NCI-H2081 treated with DMSO at 0.1 percent for 48 hours (cell line): Measurements from ENCODE around the gene ADAMTS18.
"Not testable (repeated sequence)": the region's sequence is repeated elsewhere in the genome, so short reads cannot be mapped to it uniquely, and the experiment has no call there.

Source experiments
- DNase-seq: peaks from one replicate; lab custom pipeline; 2025; lab: John Stamatoyannopoulos, UW

Gene ADAMTS18

DNA sequence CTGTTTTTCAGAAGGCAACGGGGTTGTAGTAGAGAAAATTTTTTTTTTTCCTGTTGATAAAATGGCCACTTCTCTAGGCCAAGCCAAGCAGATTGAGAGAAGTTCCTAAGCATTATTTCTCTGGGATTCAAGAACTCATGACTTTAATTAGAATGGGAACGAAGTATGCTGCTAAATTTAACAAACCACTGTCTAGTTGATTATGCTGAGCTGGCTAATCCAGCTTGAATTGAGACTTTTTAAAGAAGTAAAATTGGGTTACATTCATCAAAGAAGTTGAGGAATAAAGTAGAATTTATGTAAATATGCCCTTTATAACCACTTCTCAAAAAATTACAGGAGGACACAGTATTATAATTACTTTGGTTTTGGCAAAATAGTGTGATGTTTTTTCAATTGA, 152.5 kb downstream of the ADAMTS18 start:
- no peak for DNase-seq

DNA sequence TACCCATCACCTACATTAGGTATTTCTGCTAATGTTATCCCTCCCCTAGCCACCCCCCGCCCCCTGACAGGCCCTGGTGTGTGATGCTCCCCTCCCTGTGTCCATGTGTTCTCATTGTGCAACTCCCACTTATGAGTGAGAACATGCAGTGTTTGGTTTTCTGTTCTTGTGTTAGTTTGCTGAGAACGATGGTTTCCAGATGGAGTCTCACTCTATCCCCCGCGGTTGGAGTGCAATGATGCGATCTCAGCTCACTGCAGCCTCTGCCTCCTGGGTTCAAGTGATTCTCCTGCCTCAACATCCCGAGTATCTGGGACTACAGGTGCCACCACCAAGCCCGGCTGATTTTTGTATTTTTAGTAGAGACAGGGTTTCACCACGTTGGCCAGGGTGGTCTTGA, 155.5 kb downstream of the ADAMTS18 start:
- not testable (repeated sequence) for DNase-seq

DNA sequence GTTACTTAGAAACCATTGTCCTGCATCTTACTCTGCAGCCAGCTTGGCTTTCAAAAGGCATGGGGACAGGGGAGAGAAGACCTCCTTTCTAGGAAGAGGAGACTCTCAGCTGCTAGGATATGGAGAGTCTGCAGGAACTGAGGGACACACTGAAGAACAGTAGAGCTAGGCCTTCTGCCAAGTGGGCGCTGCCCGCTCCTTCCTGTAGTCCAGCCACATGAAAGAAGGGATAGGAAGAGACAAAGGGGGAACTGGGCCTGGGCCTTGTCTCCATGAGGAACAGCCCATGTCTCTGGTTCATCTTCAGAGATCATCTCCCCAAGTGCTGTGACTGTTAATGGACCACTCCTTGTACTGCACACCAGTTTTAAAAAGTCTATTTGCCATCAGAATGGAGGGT, 157.3 kb downstream of the ADAMTS18 start:
- DNase-seq, result no peak

DNA sequence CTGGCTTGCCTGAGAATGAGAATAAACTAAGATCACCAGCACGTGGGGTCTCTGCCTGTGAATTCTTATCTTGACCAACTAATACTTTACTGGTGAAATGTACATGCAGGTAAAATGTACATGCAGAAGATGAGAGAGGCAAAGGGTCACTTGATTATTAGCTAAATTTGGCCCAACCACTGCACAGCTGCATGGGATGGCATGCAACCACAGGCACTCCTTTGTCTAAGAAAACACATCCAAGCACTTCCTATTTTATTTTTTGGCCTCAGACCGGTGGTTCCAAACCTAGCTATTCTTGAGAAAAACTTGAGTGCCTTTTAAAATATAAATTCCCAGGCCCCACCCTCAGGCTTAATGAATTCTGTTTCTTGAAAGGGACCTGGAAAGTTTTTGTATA, 157.7 kb downstream of the ADAMTS18 start:
- DNase-seq, result no peak

DNA sequence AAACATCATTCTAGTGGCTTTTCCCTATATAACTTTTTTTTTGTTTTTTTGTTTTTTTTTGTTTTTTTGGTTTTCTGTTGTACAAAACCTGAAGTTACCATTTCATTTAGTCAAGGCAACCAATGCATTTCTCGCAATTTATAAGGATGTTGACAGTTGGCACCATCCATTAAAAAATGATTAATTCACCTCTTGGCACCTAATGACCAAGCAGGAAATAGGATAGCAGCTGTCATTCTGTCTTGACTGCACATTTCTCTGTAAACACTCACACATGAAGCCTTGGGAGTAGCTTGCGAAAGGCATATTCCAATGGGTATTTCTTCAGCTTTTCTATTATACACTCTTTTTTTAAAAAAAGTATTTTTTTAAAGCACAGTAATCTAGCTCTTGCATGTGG, 158.2 kb downstream of the ADAMTS18 start:
- no peak for DNase-seq

DNA sequence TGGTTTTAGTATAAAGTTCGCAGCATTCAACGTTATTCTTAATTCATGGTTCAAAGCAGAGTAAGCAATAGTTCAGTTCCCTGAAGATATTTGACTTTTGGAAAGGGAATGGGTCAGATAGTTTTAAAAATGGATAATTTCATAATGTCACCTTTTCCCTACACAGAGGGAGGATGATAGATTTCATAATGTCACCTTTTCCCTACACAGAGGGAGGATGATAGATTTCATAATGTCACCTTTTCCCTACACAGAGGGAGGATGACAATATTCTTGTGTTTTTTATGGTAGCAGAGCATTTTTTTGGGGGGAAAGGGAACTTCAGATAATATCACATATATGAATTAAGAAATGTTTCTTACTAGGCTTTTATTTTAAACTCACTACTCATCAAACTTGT, 159.5 kb downstream of the ADAMTS18 start:
- DNase-seq, result not testable (repeated sequence)

DNA sequence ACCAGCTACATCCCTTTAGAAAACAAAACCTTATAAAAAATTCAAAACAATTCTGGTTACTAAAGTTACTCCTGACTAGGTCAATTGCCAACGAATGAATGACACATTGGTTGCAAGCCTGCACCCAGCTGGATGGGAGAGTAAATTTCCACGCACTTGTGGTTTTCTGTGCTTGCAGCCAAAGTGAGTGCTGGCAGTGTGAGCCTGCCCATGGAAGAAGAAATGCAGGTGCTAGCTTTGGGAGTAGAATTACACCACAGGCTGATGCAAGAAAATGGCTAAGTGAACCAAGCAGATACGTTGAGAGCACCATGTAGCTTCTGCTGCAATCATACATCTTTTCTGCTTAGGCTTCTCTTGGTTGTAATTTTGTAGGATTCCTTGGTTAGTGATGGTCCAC, 161.0 kb downstream of the ADAMTS18 start:
- no peak for DNase-seq

DNA sequence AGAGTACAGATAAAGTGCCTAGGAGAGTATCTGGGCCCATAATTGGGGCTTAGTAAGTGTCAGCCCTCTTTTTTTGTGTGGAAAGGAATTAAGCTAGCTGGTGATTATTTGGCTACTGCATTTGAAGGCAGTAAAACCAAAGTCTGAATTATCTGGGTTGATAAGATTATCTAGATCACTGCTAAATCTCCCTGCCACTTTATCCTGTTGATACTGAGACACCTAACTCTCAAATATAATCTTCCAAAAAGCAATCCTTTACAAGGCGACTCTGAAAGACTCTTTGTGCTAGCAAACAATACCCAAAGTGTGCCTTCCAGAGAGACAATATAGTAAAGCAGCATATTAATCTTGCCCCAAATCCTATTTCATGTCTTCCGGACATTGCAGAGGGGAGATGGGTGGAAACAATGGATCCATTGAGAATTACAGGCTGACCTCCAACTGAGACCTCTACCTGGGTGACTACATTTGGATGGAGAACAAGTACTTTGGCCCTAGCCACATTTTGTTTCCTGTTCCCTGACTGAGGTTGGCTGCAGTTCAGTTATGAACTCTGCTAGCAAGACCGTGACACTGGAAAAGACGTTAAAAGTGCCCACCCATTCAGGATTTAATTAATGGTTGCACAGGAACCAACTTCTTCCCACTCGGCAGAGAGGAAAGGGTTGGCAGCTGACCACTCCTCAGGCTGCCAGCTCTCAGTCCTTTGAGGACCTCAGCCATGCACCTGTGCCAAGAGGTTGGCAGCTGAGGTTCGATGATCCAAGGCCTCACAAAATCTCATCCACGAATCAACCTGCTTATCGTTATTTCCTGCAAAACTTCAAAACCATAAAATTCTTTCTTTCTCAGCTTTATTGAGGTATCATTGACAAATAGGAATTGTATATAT, 163.1 kb downstream of the ADAMTS18 start:
- no peak for DNase-seq

DNA sequence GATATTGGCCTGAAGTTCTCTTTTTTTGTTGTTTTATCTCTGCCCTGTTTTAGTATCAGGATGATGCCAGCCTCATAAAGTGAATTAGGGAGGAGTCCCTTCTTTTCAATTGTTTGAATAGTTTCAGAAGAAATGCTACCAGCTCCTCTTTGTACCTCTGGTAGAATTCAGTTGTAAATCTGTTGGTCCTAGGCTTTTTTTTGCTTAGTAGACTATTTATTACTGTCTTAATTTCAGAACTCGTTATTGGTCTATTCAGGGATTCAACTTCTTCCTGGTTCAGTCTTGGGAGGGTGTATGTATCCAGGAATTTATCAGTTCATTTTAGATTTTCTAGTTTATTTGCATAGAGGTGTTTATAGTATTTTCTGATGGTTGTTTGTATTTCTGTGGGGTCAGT, 168.6 kb downstream of the ADAMTS18 start:
- DNase-seq, result not testable (repeated sequence)

DNA sequence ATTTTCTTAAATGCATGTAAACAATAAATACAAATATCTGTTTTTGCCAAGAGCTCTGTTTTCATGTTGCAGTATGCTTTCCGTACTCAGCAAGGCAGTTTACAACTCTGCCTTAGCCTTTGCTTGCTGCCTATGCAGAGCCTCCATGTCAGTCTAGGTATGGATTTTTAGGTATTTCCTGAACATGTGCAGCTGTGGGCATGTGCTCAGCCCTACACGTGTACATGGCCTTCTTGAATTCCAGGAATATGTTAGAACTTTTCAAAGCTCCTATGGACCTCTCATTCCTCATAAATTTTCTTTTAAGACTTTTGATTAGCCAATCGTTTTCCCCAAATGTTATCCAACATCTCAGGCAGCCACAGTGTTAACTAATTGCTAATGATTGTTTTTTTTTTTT, 171.9 kb downstream of the ADAMTS18 start:
- no peak for DNase-seq

DNA sequence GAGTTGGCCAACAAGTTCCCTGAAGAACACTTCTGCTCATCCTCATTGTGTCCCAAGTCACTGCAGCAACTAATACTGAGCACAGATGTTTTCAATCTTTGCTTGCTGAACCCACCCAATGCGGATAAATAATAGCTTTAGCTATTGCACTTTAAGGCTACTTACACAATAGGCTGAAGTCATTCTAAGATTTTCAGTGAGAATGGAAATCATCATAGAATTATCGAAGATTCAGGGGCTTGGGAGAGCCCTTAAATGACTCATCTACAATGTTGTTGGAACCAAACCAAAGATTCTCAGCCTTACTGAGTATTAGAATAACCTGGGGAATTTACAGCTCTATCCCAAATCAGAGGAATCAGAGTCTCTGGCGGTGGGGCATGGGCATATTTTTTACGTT, 184.4 kb downstream of the ADAMTS18 start:
- DNase-seq, result no peak

DNA sequence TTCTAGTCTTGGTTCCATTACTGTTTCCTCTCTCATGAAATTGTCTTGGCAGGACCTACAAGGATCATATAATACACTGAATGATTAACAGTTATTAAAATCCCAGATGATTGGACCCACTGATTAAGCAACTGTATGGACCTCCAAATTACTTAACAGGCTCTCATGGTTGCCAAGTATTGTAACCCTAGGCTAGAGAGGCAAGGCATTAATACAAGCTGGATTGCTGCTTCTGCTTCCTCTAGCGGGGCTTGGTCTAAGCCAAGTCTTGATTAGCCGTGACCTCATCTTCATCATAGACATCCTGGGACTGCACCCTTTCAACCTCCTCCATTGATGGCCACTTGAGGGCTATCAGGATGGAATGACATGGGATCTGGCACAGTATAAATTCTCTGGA, 188.7 kb downstream of the ADAMTS18 start:
- DNase-seq, result no peak

DNA sequence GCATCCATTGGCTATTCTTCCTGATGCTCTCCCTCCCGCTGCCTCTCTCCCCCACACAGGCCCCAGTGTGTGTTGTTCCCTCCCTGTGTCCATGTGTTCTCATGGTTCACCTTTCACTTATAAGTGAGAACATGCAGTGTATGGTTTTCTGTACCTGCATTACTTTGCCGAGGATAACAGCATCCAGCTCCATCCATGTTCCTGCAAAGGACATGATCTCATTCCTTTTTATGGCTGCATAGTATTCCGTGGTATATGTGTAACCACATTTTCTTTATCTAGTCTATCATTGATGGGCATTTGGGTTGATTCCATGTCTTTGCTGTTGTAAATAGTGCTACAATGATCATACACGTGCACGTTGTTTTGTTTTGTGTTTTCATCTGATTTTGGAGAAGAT, 192.4 kb downstream of the ADAMTS18 start:
- DNase-seq, result not testable (repeated sequence)

DNA sequence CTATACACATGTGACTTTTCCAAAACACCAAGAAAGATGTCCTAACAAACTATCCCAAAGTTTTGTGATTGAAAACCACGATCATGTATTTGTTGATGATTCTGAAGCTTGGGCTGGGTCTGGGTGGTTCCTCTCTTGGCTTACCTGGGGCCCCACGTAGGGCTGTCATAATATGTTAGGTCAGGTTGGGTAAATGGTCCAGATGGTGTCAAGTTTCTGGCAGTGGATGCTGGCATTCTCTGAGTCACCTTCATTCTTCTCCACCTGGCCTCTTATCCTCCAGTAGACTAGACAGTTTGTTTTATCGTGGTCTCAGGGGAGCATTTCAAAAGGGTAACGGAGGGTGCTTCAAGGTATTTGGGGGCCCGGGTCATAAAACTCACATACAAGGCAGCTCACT, 196.2 kb downstream of the ADAMTS18 start:
- DNase-seq, result no peak

DNA sequence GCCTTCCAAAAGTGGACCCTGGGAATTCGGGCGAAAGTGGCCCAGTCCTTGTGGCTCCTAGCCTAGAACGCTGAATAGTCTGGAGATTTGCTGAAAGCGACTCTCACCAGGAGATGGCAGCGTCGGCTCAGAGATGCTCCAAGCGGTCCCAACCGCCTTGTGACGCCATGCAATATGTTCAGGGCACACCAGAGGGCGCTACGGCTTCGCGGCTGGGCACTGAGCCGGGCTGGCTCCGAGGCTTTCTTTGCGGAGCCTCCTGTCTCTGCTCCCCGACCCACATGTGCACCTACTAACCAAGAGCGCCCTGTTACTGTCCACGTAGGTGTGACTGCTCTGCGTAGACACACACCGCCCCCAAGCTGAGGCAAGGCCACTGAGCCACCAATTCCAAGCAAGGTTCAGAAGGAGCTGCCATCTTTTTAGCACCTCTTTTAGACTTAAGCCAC, 198.7 kb downstream of the ADAMTS18 start:
- DNase-seq, result peak; percentile 9

DNA sequence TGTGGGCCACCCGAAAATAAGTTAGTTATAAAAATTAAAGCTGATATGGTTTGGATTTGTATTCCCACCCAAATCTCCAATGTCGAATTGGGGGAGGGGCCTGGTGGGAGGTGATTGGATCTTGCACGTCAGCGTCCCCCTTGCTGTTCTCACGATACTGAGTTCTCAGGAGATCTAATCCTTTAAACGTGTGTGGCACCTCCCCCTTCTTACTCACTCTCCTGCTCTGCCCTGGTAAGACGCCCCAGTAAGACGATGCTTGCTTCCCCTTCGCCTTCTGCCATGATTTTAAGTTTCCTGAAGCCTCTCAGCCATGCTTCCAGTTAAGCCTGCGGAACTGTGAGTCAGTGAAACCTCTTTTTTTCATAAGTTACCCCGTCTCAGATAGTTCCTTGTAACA, 200.2 kb downstream of the ADAMTS18 start:
- DNase-seq, result no peak

DNA sequence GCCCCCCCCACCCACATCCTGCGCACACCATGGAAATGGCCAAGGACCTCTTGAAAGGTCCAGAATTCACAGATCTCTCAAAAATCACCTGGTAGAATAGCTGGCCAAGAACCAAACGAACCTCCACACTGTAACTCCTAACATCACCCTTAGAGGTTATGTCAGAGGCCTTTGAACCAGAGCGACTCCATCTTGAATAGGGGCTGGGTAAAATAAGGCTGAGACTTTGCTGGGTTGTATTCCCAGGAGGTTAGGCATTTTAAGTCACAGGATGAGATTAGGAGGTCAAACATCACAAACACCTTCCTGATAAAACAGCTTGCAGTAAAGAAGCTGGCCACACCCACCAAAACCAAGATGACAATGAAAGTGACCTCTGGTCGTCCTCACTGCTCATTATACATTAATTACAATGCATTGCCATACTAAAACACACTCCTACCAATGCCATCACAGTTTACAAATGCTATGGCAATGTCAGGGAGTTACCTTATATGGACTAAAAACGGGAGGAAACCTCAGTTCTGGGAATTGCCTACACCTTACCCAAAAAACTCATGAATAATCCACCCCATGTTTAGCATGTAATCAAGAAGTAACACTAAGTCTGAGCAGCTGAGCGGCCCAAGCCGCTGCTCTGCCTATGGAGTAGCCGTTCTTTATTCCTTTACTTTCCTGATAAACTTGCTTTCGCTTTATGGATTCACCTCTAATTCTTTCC, 200.9 kb downstream of the ADAMTS18 start:
- DNase-seq, result no peak
